GM23338 (cell line): Measurements from ENCODE around the gene DNM2. TPM values are rescaled to one million over a fixed set of nuclear protein-coding genes. Genes with fewer than 3 reads are reported as not detected.

Experiments used
- ATAC-seq: fragments of 200-7000 bp; cut with Tn5 transposase; 3 replicates; pipeline ENCODE4 v1.9.1; 2020
- DNase-seq: peaks from one replicate; pipeline ENCODE4 v3.0.0-alpha.2; 2015; ENCODE audit warnings: low spot score
- H2AFZ ChIP-seq: fragments of 200-600 bp; sonication (generic); 2 replicates; pipeline ENCODE4 v1.8.0; 2016; ENCODE audit warnings: antibody characterized with exemption, mild to moderate bottlenecking, moderate library complexity
- H3F3A ChIP-seq: fragments of 200-600 bp; sonication (generic); replicated peaks from 2 replicates; pipeline ENCODE4 v1.8.0; 2017; ENCODE audit warnings: antibody characterized with exemption, mixed run types, low read depth
- H3K27ac ChIP-seq: fragments of 200-600 bp; sonication (generic); 2 replicates; pipeline ENCODE4 v1.6.1; 2016; ENCODE audit warnings: low read depth
- H3K27me3 ChIP-seq: fragments of 200-600 bp; sonication (generic); 2 replicates; pipeline ENCODE4 v1.8.0; 2016; ENCODE audit warnings: mild to moderate bottlenecking, mixed run types, moderate library complexity; ENCODE audit not compliant: insufficient read depth
- H3K36me3 ChIP-seq: fragments of 200-600 bp; sonication (generic); 2 replicates; pipeline ENCODE4 v1.8.0; 2016; ENCODE audit warnings: mild to moderate bottlenecking; ENCODE audit not compliant: insufficient read depth
- H3K4me1 ChIP-seq: fragments of 200-600 bp; sonication (generic); 2 replicates; pipeline ENCODE4 v1.8.0; 2016; ENCODE audit warnings: mild to moderate bottlenecking, moderate library complexity; ENCODE audit not compliant: insufficient read depth
- H3K4me2 ChIP-seq: fragments of 200-600 bp; sonication (generic); 2 replicates; pipeline ENCODE4 v1.7.1; 2017; ENCODE audit warnings: mixed run types
- H3K4me3 ChIP-seq: fragments of 200-600 bp; sonication (generic); 2 replicates; pipeline ENCODE4 v1.6.1; 2016; ENCODE audit warnings: mixed run types
- H3K79me2 ChIP-seq: fragments of 200-600 bp; sonication (generic); replicated peaks from 2 replicates; pipeline ENCODE4 v1.8.0; 2017; ENCODE audit warnings: mild to moderate bottlenecking; ENCODE audit not compliant: insufficient read depth
- H3K9me2 ChIP-seq: fragments of 200-600 bp; sonication (generic); 2 replicates; pipeline ENCODE4 v1.8.0; 2017; ENCODE audit not compliant: insufficient read depth
- H4K20me1 ChIP-seq: fragments of 200-600 bp; sonication (generic); replicated peaks from 2 replicates; pipeline ENCODE4 v1.8.0; 2017; ENCODE audit warnings: mild to moderate bottlenecking; ENCODE audit not compliant: insufficient read depth
- H3K27ac Mint-ChIP-seq: 2 replicates; pipeline ENCODE4 v1.8.0; 2020; ENCODE audit warnings: inconsistent platforms, mild to moderate bottlenecking, moderate library complexity, mixed read lengths
- H3K27me3 Mint-ChIP-seq: 3 replicates; pipeline ENCODE4 v1.8.0; 2022; ENCODE audit warnings: low read depth, mild to moderate bottlenecking, moderate library complexity, mixed read lengths, inconsistent platforms; ENCODE audit not compliant: insufficient read depth, poor library complexity
- H3K36me3 Mint-ChIP-seq: 3 replicates; pipeline ENCODE4 v1.8.0; 2021; ENCODE audit warnings: low read depth, mild to moderate bottlenecking, inconsistent platforms, moderate library complexity, mixed read lengths
- H3K4me1 Mint-ChIP-seq: 3 replicates; pipeline ENCODE4 v1.8.0; 2020; ENCODE audit warnings: mild to moderate bottlenecking, inconsistent platforms, mixed read lengths
- H3K4me3 Mint-ChIP-seq: 3 replicates; pipeline ENCODE4 v1.8.0; 2021; ENCODE audit warnings: moderate library complexity, mild to moderate bottlenecking, inconsistent platforms, mixed read lengths
- H3K9me3 Mint-ChIP-seq: 3 replicates; pipeline ENCODE4 v1.8.0; 2020; ENCODE audit warnings: moderate library complexity, mild to moderate bottlenecking, inconsistent platforms, mixed read lengths
- CTCF ChIP-seq, 2 experiments: fragments of 200-600 bp in 1 of 2; sonication (generic) in 1 of 2; conservative IDR thresholded peaks; 2 replicates each; pipeline versions ENCODE4 v1.5.1 to v1.6.1; 2016 to 2017; ENCODE audit warnings: antibody characterized with exemption in 2 of 2, low read depth in 2 of 2, mild to moderate bottlenecking in 2 of 2, moderate library complexity in 1 of 2
- JUNB ChIP-seq: IDR thresholded peaks from one replicate; pipeline ENCODE4 v1.6.1; 2016; ENCODE audit warnings: antibody characterized with exemption; ENCODE audit not compliant: unreplicated experiment
- NANOG ChIP-seq: IDR thresholded peaks from 2 replicates; pipeline ENCODE4 v1.6.1; 2016; ENCODE audit warnings: antibody characterized with exemption, borderline replicate concordance
- STAT1 ChIP-seq: IDR thresholded peaks from one replicate; pipeline ENCODE4 v1.6.1; 2016; ENCODE audit warnings: antibody characterized with exemption; ENCODE audit not compliant: unreplicated experiment
- ZNF114 ChIP-seq: fragments of 250-450 bp; sonication (Bioruptor Pico); IDR thresholded peaks from 2 replicates; pipeline ENCODE4 v1.5.0; 2020; ENCODE audit warnings: mild to moderate bottlenecking, moderate library complexity
- ZNF331 ChIP-seq: fragments of 250-450 bp; sonication (Bioruptor Pico); IDR thresholded peaks from 2 replicates; pipeline ENCODE4 v1.5.0; 2020; ENCODE audit warnings: low read depth, mild to moderate bottlenecking, moderate library complexity
- ZNF462 ChIP-seq: fragments of 250-450 bp; sonication (Bioruptor Pico); IDR thresholded peaks from 2 replicates; pipeline ENCODE4 v1.5.0; 2020; ENCODE audit warnings: mild to moderate bottlenecking, moderate library complexity
- polyA plus RNA-seq: library from polyadenylated mRNA; unstranded; fragments of >200 nt; fragmentation: Nextera tagmentation; extraction: Ambion mirVana; gene quantifications from 2 replicates; pipeline ENCODE4 v1.2.1, GENCODE V29; 2016
- total RNA-seq: library from RNA; depleted of rRNA; stranded (reverse); fragments of >200 nt; shearing (Covaris generic); gene quantifications from 2 replicates; pipeline ENCODE4 v1.2.3, GENCODE V29; 2014
- TF ChIP-seq, protein P1 (sequence below): IDR thresholded peaks from 2 replicates; pipeline ENCODE4 v1.6.1; 2016; ENCODE audit warnings: antibody characterized with exemption

DNM2 gene
- total and polyA plus RNA-seq, 2 experiments from 2014 or later = 40.7 to 138 TPM

- no peak for TF ChIP-seq ZNF462 (CRISPR knock-in tag)
- TF ChIP-seq ZNF114 (CRISPR knock-in tag) = no peak
- TF ChIP-seq JUNB = no peak
- TF ChIP-seq CTCF (conservative IDR thresholded peaks at IDR 0.05; ENCODE audit: low read depth in 2 of 2) = no peak
These were observed 114.4 kb downstream of the DNM2 start (continued) for GRCh38 chr19:10831987-10832938.

- Mint-ChIP-seq H3K36me3 (peaks cover 29% of the 10 kb centered on the region), H3K4me1 (no peaks in the 10 kb centered on the region), H3K27me3 (peaks cover 20% of the 10 kb centered on the region), H3K4me3 (no peak overlapping the region), H3K27ac (no peak overlapping the region), H3K9me3 (peaks cover 18% of the 10 kb centered on the region)
- Histone ChIP-seq H3K36me3 (0 out of 2 replicates have a peak, but pooled peaks cover 3% of the 10 kb centered on the region), H3K27me3 (peaks cover 6% of the 10 kb centered on the region), H3K9me2 (peaks cover 6% of the 10 kb centered on the region), H4K20me1 (peaks cover 3% of the 10 kb centered on the region; the same call in 1 of the 2 replicates), H3F3A (peaks cover 13% of the 10 kb centered on the region), H3K4me3 (no peak overlapping the region), H3K4me1 (no peaks in the 10 kb centered on the region), H3K79me2 (no peaks in the 10 kb centered on the region), H3K4me2 (no peak overlapping the region), H3K27ac (no peak overlapping the region), H2AFZ (no peak overlapping the region)
- no peak for DNase-seq
- ATAC-seq = no peak
- TF ChIP-seq NANOG (no peak), STAT1 (no peak), CTCF (conservative IDR thresholded peaks at IDR 0.05; ENCODE audit: low read depth in 2 of 2) (no peak), ZNF331 (CRISPR knock-in tag) (no peak), JUNB (no peak)
- TF ChIP-seq, protein P1, sequence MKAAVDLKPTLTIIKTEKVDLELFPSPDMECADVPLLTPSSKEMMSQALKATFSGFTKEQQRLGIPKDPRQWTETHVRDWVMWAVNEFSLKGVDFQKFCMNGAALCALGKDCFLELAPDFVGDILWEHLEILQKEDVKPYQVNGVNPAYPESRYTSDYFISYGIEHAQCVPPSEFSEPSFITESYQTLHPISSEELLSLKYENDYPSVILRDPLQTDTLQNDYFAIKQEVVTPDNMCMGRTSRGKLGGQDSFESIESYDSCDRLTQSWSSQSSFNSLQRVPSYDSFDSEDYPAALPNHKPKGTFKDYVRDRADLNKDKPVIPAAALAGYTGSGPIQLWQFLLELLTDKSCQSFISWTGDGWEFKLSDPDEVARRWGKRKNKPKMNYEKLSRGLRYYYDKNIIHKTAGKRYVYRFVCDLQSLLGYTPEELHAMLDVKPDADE = no peak
These were observed 115.0 kb downstream of the DNM2 start for GRCh38 chr19:10832939-10833296.
